ENCODE data around the gene HSD17B1. TPM values are rescaled to one million over a fixed set of nuclear protein-coding genes. Genes with fewer than 3 reads are reported as not detected.

HSD17B1 gene
- total RNA-seq, 1 experiment from 2014 or later, result 0.60 TPM

- no TSS peak for BruUV-seq (replicated peaks)
- Histone ChIP-seq H3K27ac (ENCODE audit: low read depth, low read length, poor library complexity, severe bottlenecking) (no peak overlapping the region), H3K9me3 (ENCODE audit: low read depth, low read length, poor library complexity, severe bottlenecking) (no peaks in the 10 kb centered on the region), H3K27me3 (replicated peaks; ENCODE audit: insufficient read depth, low read depth, low read length, poor library complexity) (no peaks in the 10 kb centered on the region), H3K36me3 (ENCODE audit: insufficient read depth, low read length, poor library complexity, severe bottlenecking) (no peaks in the 10 kb centered on the region), H3K4me3 (ENCODE audit: low read depth, low read length, poor library complexity, severe bottlenecking) (peak overlapping the region; percentile 47), H3K4me1 (ENCODE audit: insufficient read depth, low read length, poor library complexity, severe bottlenecking) (no peaks in the 10 kb centered on the region)
- no peak for DNase-seq (ENCODE audit: low spot score)
- TF ChIP-seq CTCF (conservative IDR thresholded peaks at IDR 0.05; ENCODE audit: low read depth, low read length) (no peak), EZH2 (IDR thresholded peaks at IDR 0.05; ENCODE audit: borderline replicate concordance, low read depth, low read length, poor library complexity, severe bottlenecking) (no peak)
- POLR2A ChIA-PET (ENCODE audit: low non-redundant PET), result no interaction called here
- intact Hi-C loops (cut with micrococcal nuclease; ENCODE audit: unreplicated experiment), result no loop called here
- CTCF ChIA-PET, result no interaction called here
Observed at GRCh38 chr17:42548993-42549755, 3.5 kb upstream of the HSD17B1 start.

- no peaks in the 10 kb centered on the region for H3K9me3 ChIP-seq (ENCODE audit: low read depth, low read length, poor library complexity, severe bottlenecking)
- ChIA-PET POLR2A (ENCODE audit: low non-redundant PET) (no interaction called here), CTCF (no interaction called here)
- TF ChIP-seq CTCF (conservative IDR thresholded peaks at IDR 0.05; ENCODE audit: low read depth, low read length), result no peak
- no peak for TF ChIP-seq EZH2 (IDR thresholded peaks at IDR 0.05; ENCODE audit: borderline replicate concordance, low read depth, low read length, poor library complexity, severe bottlenecking)
- BruUV-seq (replicated peaks), result no TSS peak
- intact Hi-C loops (cut with micrococcal nuclease; ENCODE audit: unreplicated experiment), result no loop called here
- H3K36me3 ChIP-seq (ENCODE audit: insufficient read depth, low read length, poor library complexity, severe bottlenecking), result no peaks in the 10 kb centered on the region
- no peaks in the 10 kb centered on the region for H3K4me1 ChIP-seq (ENCODE audit: insufficient read depth, low read length, poor library complexity, severe bottlenecking)
- no peak for DNase-seq (ENCODE audit: low spot score)
- H3K27ac ChIP-seq (ENCODE audit: low read depth, low read length, poor library complexity, severe bottlenecking), result no peak overlapping the region
- H3K27me3 ChIP-seq (replicated peaks; ENCODE audit: insufficient read depth, low read depth, low read length, poor library complexity), result no peaks in the 10 kb centered on the region
- peak overlapping the region; percentile 64 for H3K4me3 ChIP-seq (ENCODE audit: low read depth, low read length, poor library complexity, severe bottlenecking)
Observed at GRCh38 chr17:42553161-42553818, 567 bp downstream of the HSD17B1 start.

- ChIA-PET POLR2A (ENCODE audit: low non-redundant PET) (no interaction called here), CTCF (no interaction called here)
- Histone ChIP-seq H3K27ac (ENCODE audit: low read depth, low read length, poor library complexity, severe bottlenecking) (peak overlapping the region; percentile 82), H3K36me3 (ENCODE audit: insufficient read depth, low read length, poor library complexity, severe bottlenecking) (no peaks in the 10 kb centered on the region), H3K4me1 (ENCODE audit: insufficient read depth, low read length, poor library complexity, severe bottlenecking) (no peaks in the 10 kb centered on the region), H3K4me3 (ENCODE audit: low read depth, low read length, poor library complexity, severe bottlenecking) (peak overlapping the region; percentile 64), H3K9me3 (ENCODE audit: low read depth, low read length, poor library complexity, severe bottlenecking) (no peaks in the 10 kb centered on the region), H3K27me3 (replicated peaks; ENCODE audit: insufficient read depth, low read depth, low read length, poor library complexity) (no peaks in the 10 kb centered on the region)
- BruUV-seq (replicated peaks), result no TSS peak
- DNase-seq (ENCODE audit: low spot score), result no peak
- no peak for TF ChIP-seq CTCF (conservative IDR thresholded peaks at IDR 0.05; ENCODE audit: low read depth, low read length)
- TF ChIP-seq EZH2 (IDR thresholded peaks at IDR 0.05; ENCODE audit: borderline replicate concordance, low read depth, low read length, poor library complexity, severe bottlenecking), result no peak
- intact Hi-C loops (cut with micrococcal nuclease; ENCODE audit: unreplicated experiment), result no loop called here
Observed at GRCh38 chr17:42553866-42554249, 1.1 kb downstream of the HSD17B1 start.
